OCI-LY3 (cell line): ENCODE measurements around the gene ANK3.
A peak's percentile ranks its signal among the peaks of the same experiment; 100 is the strongest.

ENCODE experiments used
- H2AFZ ChIP-seq: fragments of 200-600, 300-600 bp; shearing (Covaris generic); 2 replicates; pipeline ENCODE4 v1.6.0; 2014; ENCODE audit warnings: antibody characterized with exemption, low read depth, low read length
- H3K27ac ChIP-seq: fragments of 200-600, 300-600 bp; sonication (generic); 2 replicates; pipeline ENCODE4 v1.5.1; 2014; ENCODE audit warnings: mild to moderate bottlenecking, low read length, moderate library complexity, mixed read lengths
- H3K27me3 ChIP-seq: fragments of 200-600, 300-600 bp; sonication (generic); 2 replicates; pipeline ENCODE4 v1.6.1; 2014; ENCODE audit warnings: low read depth, low read length, mixed read lengths
- H3K36me3 ChIP-seq: fragments of 200-600, 300-600 bp; sonication (generic); replicated peaks from 2 replicates; pipeline ENCODE3; 2014; ENCODE audit warnings: low read depth, low read length, mixed read lengths
- H3K4me1 ChIP-seq: fragments of 300-600, 200-600 bp; sonication (generic); 2 replicates; pipeline ENCODE4 v1.6.1; 2014; ENCODE audit warnings: low read length, mixed read lengths
- H3K4me2 ChIP-seq: fragments of 200-600, 300-600 bp; sonication (generic); 2 replicates; pipeline ENCODE4 v1.6.1; 2014; ENCODE audit warnings: low read length, mixed read lengths
- H3K4me3 ChIP-seq: fragments of 300-600, 200-600 bp; sonication (generic); 2 replicates; pipeline ENCODE4 v1.5.1; 2014; ENCODE audit warnings: antibody characterized with exemption, mild to moderate bottlenecking, low read length, moderate library complexity
- H3K79me2 ChIP-seq: fragments of 300-600, 200-600 bp; shearing (Covaris generic); 2 replicates; pipeline ENCODE4 v1.6.1; 2014; ENCODE audit warnings: mild to moderate bottlenecking, low read length, mixed read lengths
- H3K9ac ChIP-seq: fragments of 300-600, 200-600 bp; shearing (Covaris generic); 2 replicates; pipeline ENCODE4 v1.6.0; 2014; ENCODE audit warnings: mild to moderate bottlenecking, low read length, moderate library complexity
- H3K9me3 ChIP-seq: fragments of 200-600, 300-600 bp; shearing (Covaris generic); 2 replicates; pipeline ENCODE4 v1.6.1; 2014; ENCODE audit warnings: low read length, mixed read lengths; ENCODE audit not compliant: insufficient read depth
- H4K20me1 ChIP-seq: fragments of 200-600, 300-600 bp; sonication (generic); 2 replicates; pipeline ENCODE4 v1.6.1; 2016; ENCODE audit warnings: low read length, mixed read lengths; ENCODE audit not compliant: insufficient read depth
- EZH2phosphoT487 ChIP-seq: fragments of 200-600 bp; shearing (Covaris generic); IDR thresholded peaks from 2 replicates; pipeline ENCODE4 v1.6.1; 2018; ENCODE audit warnings: antibody characterized with exemption, mixed run types, low read depth
- TF ChIP-seq, protein P1 (sequence below): fragments of 200-600, 300-600 bp; sonication (generic); IDR thresholded peaks from 2 replicates; pipeline ENCODE4 v1.5.1; 2014; ENCODE audit warnings: antibody characterized with exemption, low read length, low read depth

The ANK3 gene

DNA sequence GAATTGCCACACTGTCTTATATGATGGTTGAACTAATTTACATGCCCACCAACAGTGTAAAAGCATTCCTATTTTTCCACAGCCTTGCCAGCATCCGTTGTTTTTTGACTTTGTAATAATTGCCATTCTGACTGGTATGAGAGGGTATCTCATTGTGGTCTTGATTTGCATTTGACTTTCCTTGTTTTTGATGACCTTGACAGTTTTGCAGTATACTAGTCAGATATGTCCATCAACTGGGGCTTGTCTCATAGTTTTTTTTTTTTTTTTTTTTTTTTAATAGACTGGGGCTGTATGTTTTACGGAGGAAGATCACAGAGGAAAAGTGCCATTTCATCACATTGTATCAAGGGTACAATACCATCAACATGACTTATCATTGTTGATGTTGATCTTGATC, 220.6 kb downstream of the ANK3 start:
- TF ChIP-seq, protein P1, sequence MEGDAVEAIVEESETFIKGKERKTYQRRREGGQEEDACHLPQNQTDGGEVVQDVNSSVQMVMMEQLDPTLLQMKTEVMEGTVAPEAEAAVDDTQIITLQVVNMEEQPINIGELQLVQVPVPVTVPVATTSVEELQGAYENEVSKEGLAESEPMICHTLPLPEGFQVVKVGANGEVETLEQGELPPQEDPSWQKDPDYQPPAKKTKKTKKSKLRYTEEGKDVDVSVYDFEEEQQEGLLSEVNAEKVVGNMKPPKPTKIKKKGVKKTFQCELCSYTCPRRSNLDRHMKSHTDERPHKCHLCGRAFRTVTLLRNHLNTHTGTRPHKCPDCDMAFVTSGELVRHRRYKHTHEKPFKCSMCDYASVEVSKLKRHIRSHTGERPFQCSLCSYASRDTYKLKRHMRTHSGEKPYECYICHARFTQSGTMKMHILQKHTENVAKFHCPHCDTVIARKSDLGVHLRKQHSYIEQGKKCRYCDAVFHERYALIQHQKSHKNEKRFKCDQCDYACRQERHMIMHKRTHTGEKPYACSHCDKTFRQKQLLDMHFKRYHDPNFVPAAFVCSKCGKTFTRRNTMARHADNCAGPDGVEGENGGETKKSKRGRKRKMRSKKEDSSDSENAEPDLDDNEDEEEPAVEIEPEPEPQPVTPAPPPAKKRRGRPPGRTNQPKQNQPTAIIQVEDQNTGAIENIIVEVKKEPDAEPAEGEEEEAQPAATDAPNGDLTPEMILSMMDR = no peak
- TF ChIP-seq EZH2phosphoT487 = no peak
- Histone ChIP-seq H3K9ac (no peak overlapping the region), H3K4me3 (no peak overlapping the region), H2AFZ (no peak overlapping the region), H3K4me1 (no peaks in the 10 kb centered on the region; the same call in 1 of the 2 replicates), H3K79me2 (no peaks in the 10 kb centered on the region), H3K4me2 (no peak overlapping the region), H3K36me3 (no peaks in the 10 kb centered on the region), H3K27me3 (no peaks in the 10 kb centered on the region), H3K9me3 (no peaks in the 10 kb centered on the region), H4K20me1 (no peaks in the 10 kb centered on the region), H3K27ac (no peak overlapping the region)

DNA sequence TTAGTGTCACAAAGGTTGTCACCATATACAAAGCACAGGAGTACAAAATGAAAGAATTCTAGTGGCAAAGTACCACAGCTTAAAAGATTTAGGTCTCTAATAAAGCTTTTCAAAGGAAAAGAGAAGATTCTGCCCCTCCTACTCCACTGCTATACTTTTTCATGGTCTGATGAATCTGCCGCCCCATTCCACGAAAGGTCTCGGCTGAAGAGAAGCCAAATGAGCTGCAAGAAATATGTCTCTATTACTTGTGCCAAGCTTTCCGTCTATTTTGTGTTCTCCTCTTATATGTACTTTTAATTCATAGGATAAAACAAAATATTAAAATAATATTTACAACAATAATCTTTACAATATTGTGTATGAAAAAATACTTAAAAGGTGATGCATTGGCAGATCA, 222.6 kb downstream of the ANK3 start:
- no peak overlapping the region for H3K27ac ChIP-seq
- TF ChIP-seq, protein P1 = no peak
- TF ChIP-seq EZH2phosphoT487 = no peak
- H4K20me1 ChIP-seq = no peaks in the 10 kb centered on the region
- H3K9me3 ChIP-seq = no peaks in the 10 kb centered on the region
- H3K27me3 ChIP-seq = no peaks in the 10 kb centered on the region
- H3K4me2 ChIP-seq = peak overlapping the region; percentile 62
- H2AFZ ChIP-seq = peak overlapping the region; percentile 48; the same call in 1 of the 2 replicates
- H3K79me2 ChIP-seq = no peaks in the 10 kb centered on the region
- peak overlapping the region; percentile 53 for H3K4me3 ChIP-seq
- no peak overlapping the region for H3K9ac ChIP-seq
- no peaks in the 10 kb centered on the region; the same call in 1 of the 2 replicates for H3K4me1 ChIP-seq
- no peaks in the 10 kb centered on the region for H3K36me3 ChIP-seq

DNA sequence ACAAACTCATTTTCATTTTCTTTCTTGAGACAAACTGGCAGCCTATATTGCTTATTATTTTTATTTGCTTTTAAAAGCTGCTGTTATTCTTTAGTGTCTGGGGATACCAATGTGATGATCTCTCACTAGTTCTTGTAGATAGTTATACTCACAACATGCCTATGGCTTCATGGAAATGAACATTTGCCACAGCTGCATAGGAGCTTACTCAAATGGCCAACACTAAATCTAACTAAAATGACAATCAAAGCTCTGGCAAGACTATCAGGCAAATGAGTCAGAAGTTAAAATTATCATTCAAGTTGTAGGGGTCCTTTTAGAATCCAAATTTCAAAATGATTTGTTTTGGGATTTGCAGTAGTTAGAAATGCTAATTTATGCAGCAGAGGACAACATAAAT, 225.9 kb downstream of the ANK3 start:
- H3K9ac ChIP-seq = no peak overlapping the region
- H4K20me1 ChIP-seq = no peaks in the 10 kb centered on the region
- no peaks in the 10 kb centered on the region for H3K36me3 ChIP-seq
- H3K27me3 ChIP-seq = no peaks in the 10 kb centered on the region
- H3K9me3 ChIP-seq = no peaks in the 10 kb centered on the region
- no peak overlapping the region for H3K4me2 ChIP-seq
- no peak overlapping the region for H3K27ac ChIP-seq
- no peaks in the 10 kb centered on the region for H3K79me2 ChIP-seq
- TF ChIP-seq, protein P1 = no peak
- TF ChIP-seq EZH2phosphoT487 = no peak
- no peak overlapping the region for H3K4me3 ChIP-seq
- H2AFZ ChIP-seq = no peak overlapping the region
- no peaks in the 10 kb centered on the region; the same call in 1 of the 2 replicates for H3K4me1 ChIP-seq

DNA sequence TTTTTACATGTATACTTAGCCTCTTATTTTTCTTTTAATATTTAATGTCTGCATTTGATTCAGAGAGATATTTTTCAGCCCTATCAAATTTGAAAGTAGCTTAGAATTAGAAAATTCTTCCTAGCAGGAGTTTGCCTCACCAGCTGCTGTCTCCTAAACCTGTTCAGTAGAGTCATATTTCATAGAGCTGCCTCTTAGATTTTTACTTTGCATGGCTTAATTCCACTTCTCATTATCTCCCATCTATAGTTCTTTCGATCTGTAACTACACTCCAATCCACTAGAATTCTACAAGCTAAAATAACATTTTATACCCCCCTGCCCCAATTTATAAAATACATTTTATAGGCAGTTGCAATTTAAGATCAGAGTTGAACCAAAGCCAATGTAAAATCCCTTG, 227.0 kb downstream of the ANK3 start:
- H3K4me2 ChIP-seq = no peak overlapping the region

More for the DNA sequence above, 227.0 kb downstream of the ANK3 start:
- H2AFZ ChIP-seq = no peak overlapping the region
- H3K79me2 ChIP-seq = no peaks in the 10 kb centered on the region
- no peak overlapping the region for H3K9ac ChIP-seq
- no peaks in the 10 kb centered on the region; the same call in 1 of the 2 replicates for H3K4me1 ChIP-seq
- no peak overlapping the region for H3K27ac ChIP-seq
- no peaks in the 10 kb centered on the region for H3K27me3 ChIP-seq
- H3K36me3 ChIP-seq = no peaks in the 10 kb centered on the region
- H3K9me3 ChIP-seq = no peaks in the 10 kb centered on the region
- TF ChIP-seq EZH2phosphoT487 = no peak
- no peaks in the 10 kb centered on the region for H4K20me1 ChIP-seq
- no peak overlapping the region for H3K4me3 ChIP-seq
